GM21360 (cell line): ENCODE measurements around the gene NCAM1.
"Not testable (repeated sequence)": the region's sequence is repeated elsewhere in the genome, so short reads cannot be mapped to it uniquely, and the experiment has no call there.

ENCODE experiments used
- ATAC-seq: cut with Tn5 transposase; IDR thresholded peaks from one replicate; pipeline ENCODE4 v1.9.1; 2021; ENCODE audit warnings: mild to moderate bottlenecking, moderate library complexity; ENCODE audit not compliant: unreplicated experiment

The NCAM1 gene

GRCh38 chr11:112961146-112961668 is at the start of gene NCAM1:
TSS of gene NCAM1 (plus strand) at chr11:112961420.
- no peak for ATAC-seq

GRCh38 chr11:112922606-112923005 is 38.6 kb upstream of the NCAM1 start:
- no peak for ATAC-seq

DNA sequence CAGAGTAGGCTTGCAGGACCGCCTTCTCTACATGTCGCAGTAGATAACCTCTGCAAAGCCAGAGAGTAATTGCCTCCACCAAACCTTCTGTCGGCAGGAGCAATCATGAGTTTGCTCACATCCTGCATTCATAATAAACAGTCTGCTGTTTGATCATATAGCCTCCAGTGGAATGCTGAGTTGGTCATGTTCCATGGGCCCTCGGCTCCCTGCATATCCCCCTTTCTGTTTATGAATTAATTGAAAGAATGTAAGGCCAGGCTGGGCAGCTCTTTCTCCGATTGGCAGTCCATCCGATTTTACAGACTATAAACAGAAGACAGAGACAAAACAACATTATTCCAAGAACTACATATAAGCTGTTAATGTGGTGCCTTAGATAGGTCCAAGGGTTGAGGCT is 36.4 kb upstream of the NCAM1 start:
- ATAC-seq = not testable (repeated sequence)

DNA sequence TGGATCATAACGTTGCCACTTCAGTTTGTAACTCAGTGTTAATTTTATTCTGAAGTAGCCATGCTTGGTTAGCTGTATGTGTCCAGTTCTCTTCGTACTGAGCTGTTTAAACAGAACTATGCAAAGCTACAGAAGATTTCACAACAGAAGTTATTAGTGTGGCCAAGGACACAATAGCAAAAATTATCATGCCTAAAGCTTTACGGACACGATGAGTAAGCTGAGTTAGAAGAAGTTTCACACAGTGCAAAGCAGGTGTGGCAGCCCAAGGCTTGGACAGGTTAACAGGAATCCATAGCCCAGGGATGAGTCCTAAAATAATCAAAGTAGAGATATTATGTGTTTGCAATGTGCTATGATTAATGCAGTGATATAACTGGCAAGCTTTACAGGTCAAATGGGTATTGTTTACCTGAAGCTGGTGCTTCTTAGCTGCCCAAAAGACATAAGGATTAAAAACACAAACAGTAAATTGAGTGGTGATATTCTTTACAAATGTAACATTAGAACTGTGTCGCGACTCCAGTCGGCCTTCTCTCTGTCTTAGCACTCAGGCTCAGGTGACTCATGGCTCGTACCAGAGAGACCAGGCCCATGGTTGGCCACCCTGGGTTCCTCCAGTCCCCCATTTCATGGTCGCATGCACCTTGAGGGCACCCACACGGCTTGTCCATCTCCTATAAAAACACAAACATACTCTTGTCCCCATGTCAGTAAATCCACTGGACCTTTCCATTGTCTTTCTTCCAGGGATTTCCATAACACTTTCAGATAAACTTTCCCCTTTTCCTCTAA is 35.5 kb upstream of the NCAM1 start:
- ATAC-seq = no peak

DNA sequence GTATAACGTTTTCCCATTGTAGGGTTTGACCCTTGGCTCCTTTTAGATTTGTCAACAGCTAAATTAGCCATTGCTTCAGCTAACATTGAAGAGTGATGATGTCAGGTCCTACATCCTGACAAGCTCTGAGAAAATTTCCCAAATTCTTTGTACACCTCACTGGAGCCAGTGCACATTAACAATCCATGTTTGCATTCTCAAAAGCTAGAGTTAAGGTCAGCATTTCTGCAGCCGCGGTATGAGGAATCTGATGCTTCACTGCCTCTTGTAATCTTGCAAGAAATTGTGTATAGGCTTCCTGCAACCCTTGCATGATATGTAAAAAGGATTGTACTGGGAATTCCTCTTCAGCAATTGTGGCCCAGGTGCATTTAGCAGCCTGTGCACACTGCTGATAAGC is 33.1 kb upstream of the NCAM1 start:
- no peak for ATAC-seq

- no peak for ATAC-seq
Observed at GRCh38 chr11:112929432-112929831, 31.8 kb upstream of the NCAM1 start.

GRCh38 chr11:112931703-112932102 is 29.5 kb upstream of the NCAM1 start:
- no peak for ATAC-seq

- no peak for ATAC-seq
Observed at GRCh38 chr11:112932593-112932992, 28.6 kb upstream of the NCAM1 start.

GRCh38 chr11:112933970-112934369 is 27.2 kb upstream of the NCAM1 start:
- ATAC-seq = no peak

DNA sequence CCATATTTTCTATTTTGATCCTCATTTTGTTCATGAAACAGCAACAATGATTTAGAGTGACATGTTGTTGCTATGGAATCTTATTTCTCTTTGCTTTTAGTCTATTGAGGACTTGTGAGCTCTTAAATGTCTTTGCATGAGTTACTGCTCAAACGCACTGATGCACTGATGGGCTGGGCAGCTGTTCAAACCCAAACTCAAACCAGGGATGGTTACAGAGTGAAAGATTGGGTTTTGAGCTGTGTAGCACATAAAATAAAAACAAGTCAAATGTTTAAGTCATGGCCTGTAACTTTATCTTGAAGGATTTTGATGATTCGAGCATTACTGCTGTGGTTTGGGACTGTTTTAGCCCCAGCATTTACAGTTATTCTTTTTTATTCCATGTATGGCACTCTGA is 20.1 kb upstream of the NCAM1 start:
- no peak for ATAC-seq

DNA sequence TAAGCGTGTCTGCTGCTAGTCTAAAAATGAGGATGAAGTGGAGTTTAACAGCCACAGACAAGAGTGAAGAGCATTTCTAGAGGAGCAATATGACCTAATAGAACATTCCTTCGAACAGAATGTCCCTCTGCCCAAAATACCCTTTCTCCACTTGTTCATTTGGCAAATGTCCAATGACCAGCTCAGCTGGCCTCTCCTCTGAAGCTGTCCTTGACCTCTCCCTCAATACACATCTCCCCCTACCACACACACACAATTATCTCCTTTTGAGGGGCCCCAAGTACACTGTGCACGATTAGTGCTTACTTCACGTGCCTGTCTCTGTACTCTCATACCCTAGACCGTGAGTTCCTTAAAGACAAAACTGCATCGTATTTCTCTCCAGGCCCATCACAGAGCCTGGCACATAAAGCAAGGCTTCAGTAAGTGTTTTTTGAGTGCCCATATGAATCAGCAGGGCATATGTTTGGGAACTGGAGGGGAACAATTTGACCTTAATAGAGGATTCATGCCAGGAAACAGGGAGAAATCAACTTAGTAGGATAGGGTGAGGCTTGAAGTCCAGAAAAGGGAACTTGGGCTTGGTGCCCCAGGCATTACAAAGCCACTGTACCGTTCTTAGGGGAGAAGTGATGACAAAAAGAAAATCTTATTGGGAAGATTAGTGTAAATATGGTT is 18.1 kb upstream of the NCAM1 start:
- ATAC-seq = no peak

GRCh38 chr11:112946866-112947265 is 14.4 kb upstream of the NCAM1 start:
- ATAC-seq = no peak

DNA sequence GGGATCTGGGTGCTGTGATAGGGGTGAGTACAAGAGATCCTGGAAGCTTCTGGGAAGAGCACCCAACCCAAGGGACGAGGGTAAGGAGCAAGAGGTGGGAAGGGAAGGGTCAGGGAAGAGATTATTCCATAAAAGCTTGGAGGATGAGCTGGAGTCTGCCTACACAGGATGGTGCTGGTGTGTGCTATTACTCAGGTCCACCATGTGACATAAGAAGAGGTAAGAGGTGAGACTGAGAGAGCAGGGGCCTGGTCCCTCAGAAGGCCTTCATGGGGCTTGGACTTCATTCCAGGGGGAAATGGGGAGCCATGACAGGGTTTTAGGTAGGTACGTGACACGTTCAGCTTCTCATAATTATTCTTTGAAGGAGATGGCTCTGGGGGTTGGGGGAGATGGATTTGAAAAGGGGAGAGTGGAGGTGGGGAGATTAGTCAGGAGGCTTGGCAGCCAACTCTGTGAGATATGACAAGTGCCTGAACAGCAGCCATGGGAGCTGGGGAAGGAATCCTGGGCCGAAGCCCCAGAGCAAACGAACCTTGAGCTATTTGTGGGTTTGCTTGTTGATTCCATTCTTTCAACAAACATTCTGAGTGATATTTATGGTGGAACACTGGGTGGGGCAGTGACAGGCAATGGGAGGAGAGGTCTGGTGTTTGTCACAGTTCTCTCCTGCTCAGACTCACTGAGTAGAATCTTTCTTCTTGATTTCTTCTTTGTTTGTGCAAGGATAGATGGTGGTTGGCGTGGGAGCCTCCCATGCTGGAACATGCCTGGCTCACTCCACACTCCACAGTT is 11.2 kb upstream of the NCAM1 start:
- no peak for ATAC-seq

DNA sequence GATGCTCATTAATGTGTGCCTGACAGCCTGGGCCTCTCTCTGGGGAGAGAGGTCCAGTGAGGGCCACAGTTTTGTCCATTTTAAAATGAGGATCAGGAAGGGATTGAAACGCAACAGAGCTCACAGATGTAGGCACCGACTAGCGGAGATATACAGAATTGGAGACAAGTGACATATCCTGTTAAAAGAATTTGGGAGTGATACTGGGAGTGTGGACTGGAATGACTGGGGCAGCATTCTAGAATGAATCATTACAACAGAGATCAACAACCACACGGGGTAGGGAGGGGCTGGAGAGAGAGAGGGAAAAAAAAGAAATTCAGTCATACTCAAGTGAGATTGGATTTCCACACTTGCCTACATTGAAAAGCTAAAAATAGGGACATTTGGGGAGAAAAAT is 2.5 kb upstream of the NCAM1 start:
- no peak for ATAC-seq

- ATAC-seq = no peak
Observed at GRCh38 chr11:112961751-112962578, 745 bp downstream of the NCAM1 start.

- ATAC-seq = no peak
Observed at GRCh38 chr11:112962579-112963367, 1.6 kb downstream of the NCAM1 start.

GRCh38 chr11:112963368-112963955 is 2.2 kb downstream of the NCAM1 start:
- no peak for ATAC-seq

GRCh38 chr11:112965656-112966055 is 4.4 kb downstream of the NCAM1 start:
- ATAC-seq = no peak

GRCh38 chr11:112966561-112966960 is 5.3 kb downstream of the NCAM1 start:
- no peak for ATAC-seq
